Karpas-422 (cell line): ENCODE results near the gene TAS2R9. TPM values are rescaled to one million over a fixed set of nuclear protein-coding genes. Genes with fewer than 3 reads are reported as not detected.

Experiments used
- DNase-seq: peaks from one replicate; pipeline ENCODE4 v3.0.0-alpha.2; 2015
- H2AFZ ChIP-seq: fragments of 200-600 bp; sonication (generic); 2 replicates; pipeline ENCODE4 v1.6.1; 2014; ENCODE audit warnings: antibody characterized with exemption, low read length, mixed read lengths
- H3K27ac ChIP-seq: fragments of 200-600 bp; sonication (generic); 2 replicates; pipeline ENCODE4 v1.5.1; 2014; ENCODE audit warnings: mild to moderate bottlenecking, low read length, moderate library complexity
- H3K27me3 ChIP-seq: fragments of 200-600 bp; sonication (generic); 2 replicates; pipeline ENCODE4 v1.6.1; 2014; ENCODE audit warnings: low read length, mixed read lengths
- H3K36me3 ChIP-seq: fragments of 200-600 bp; sonication (generic); 2 replicates; pipeline ENCODE4 v1.6.1; 2014; ENCODE audit warnings: low read length, mixed read lengths; ENCODE audit not compliant: insufficient read depth
- H3K4me1 ChIP-seq: fragments of 200-600 bp; sonication (generic); 2 replicates; pipeline ENCODE4 v1.6.1; 2014; ENCODE audit warnings: mild to moderate bottlenecking, low read length, mixed read lengths
- H3K4me2 ChIP-seq: fragments of 200-600 bp; sonication (generic); 2 replicates; pipeline ENCODE4 v1.6.1; 2014; ENCODE audit warnings: low read length, low read depth, mild to moderate bottlenecking; ENCODE audit not compliant: poor library complexity, severe bottlenecking
- H3K4me3 ChIP-seq: fragments of 200-600 bp; sonication (generic); 2 replicates; pipeline ENCODE4 v1.5.1; 2014; ENCODE audit warnings: mild to moderate bottlenecking, antibody characterized with exemption, low read length, mixed read lengths
- H3K79me2 ChIP-seq: fragments of 200-600 bp; sonication (generic); 2 replicates; pipeline ENCODE4 v1.6.1; 2014; ENCODE audit warnings: mild to moderate bottlenecking, low read length, mixed read lengths
- H3K9ac ChIP-seq: fragments of 200-600 bp; sonication (generic); 2 replicates; pipeline ENCODE4 v1.6.0; 2014; ENCODE audit warnings: low read length
- H3K9me2 ChIP-seq: fragments of 200-600 bp; sonication (generic), shearing (Covaris generic); replicated peaks from 2 replicates; pipeline ENCODE4 v1.6.0; 2014; ENCODE audit warnings: mild to moderate bottlenecking, low read length, moderate library complexity; ENCODE audit not compliant: insufficient read depth
- H3K9me3 ChIP-seq: fragments of 300-700, 200-600 bp; sonication (generic); 2 replicates; pipeline ENCODE4 v1.6.1; 2014; ENCODE audit warnings: low read length, mixed read lengths
- H4K20me1 ChIP-seq: fragments of 200-600 bp; sonication (generic); 2 replicates; pipeline ENCODE4 v1.6.1; 2014; ENCODE audit warnings: mild to moderate bottlenecking, antibody characterized with exemption, low read length, low read depth; ENCODE audit not compliant: insufficient read depth
- total RNA-seq: library from RNA; depleted of rRNA; stranded (reverse); fragments of >200 nt; shearing (Covaris generic); gene quantifications from 2 replicates; pipeline ENCODE4 v1.2.3, GENCODE V29; 2014; ENCODE audit warnings: low replicate concordance; rRNA removed

Gene TAS2R9, protein sequence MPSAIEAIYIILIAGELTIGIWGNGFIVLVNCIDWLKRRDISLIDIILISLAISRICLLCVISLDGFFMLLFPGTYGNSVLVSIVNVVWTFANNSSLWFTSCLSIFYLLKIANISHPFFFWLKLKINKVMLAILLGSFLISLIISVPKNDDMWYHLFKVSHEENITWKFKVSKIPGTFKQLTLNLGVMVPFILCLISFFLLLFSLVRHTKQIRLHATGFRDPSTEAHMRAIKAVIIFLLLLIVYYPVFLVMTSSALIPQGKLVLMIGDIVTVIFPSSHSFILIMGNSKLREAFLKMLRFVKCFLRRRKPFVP
- total RNA-seq = 0.19 TPM in 1 of 2 replicates, not detected in the other

DNA sequence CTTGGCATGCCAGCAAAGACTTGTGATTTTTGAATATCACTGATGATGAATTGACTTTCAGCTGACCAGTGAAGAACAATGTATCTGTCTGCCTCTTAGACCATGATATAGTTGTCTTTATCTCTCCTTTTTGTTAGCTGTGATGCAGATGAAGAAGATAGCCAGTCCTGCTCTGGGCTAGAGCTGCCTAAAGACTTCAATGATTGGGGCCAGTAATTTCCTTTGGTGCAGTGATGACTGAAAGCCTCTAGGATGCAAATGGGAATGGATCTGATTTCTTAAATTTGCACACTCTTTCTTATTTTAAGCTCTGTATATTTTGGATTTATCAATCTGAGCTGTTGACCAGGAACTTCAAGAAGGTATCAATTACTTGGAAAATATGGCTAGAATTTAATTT lies at the start of gene TAS2R9:
TSS of gene TAS2R9 (minus strand) at position 101 of the 400 bp plus-strand sequence. CDS start at position 8, 93 bp downstream.
- Histone ChIP-seq H3K36me3 (no peaks in the 10 kb centered on the region), H2AFZ (no peak within 1 kb of the TSS)
- DNase-seq = no peak

GRCh38 chr12:10855807-10856206 lies 45.8 kb upstream of the TAS2R9 start:
- no peak for DNase-seq
- no peak overlapping the region for H3K27ac ChIP-seq
- no peak overlapping the region for H2AFZ ChIP-seq
- no peak overlapping the region for H3K4me3 ChIP-seq
- 0 out of 2 replicates have a peak, but pooled peaks cover 3% of the 10 kb centered on the region for H3K79me2 ChIP-seq
- H3K4me2 ChIP-seq = no peak overlapping the region
- H3K27me3 ChIP-seq = no peaks in the 10 kb centered on the region
- H4K20me1 ChIP-seq = no peaks in the 10 kb centered on the region
- H3K36me3 ChIP-seq = peaks cover 9% of the 10 kb centered on the region; the same call in 1 of the 2 replicates
- peaks cover 10% of the 10 kb centered on the region for H3K9me3 ChIP-seq
- peaks cover 13% of the 10 kb centered on the region for H3K4me1 ChIP-seq
- no peak overlapping the region for H3K9ac ChIP-seq
- no peaks in the 10 kb centered on the region for H3K9me2 ChIP-seq

More for the DNA sequence above, at the start of gene TAS2R9:
- Histone ChIP-seq H3K4me3 (no peak within 1 kb of the TSS), H3K79me2 (no peaks in the 10 kb centered on the region), H3K27ac (no peak within 1 kb of the TSS), H3K9me2 (no peaks in the 10 kb centered on the region), H3K9me3 (no peaks in the 10 kb centered on the region), H3K27me3 (no peaks in the 10 kb centered on the region), H3K4me2 (no peak within 1 kb of the TSS), H4K20me1 (no peaks in the 10 kb centered on the region), H3K9ac (no peak within 1 kb of the TSS), H3K4me1 (no peaks in the 10 kb centered on the region)

DNA sequence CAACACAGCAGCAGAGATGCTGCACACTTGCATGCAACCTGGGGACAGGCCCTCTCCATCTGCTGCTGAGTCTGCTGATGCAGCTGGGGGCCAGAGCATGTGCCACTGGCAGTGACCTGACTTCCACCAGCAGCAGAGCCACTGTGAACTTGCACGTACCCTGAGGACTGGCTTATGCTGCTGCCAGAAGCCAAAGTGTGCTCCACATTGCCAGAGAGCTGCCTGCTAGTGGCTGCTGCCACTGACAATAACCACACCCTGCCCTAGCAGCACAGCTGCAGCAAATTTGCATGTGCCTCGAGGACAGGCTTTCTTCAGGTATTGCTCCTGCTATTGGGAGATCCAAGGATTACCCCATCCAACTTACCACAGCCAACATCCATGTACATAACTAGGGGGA lies 43.8 kb upstream of the TAS2R9 start:
- H3K79me2 ChIP-seq = 0 out of 2 replicates have a peak, but pooled peaks cover 3% of the 10 kb centered on the region
- no peaks in the 10 kb centered on the region for H3K27me3 ChIP-seq
- no peak overlapping the region for H3K4me2 ChIP-seq
- H3K9me3 ChIP-seq = peaks cover 10% of the 10 kb centered on the region
- no peaks in the 10 kb centered on the region for H3K9me2 ChIP-seq
- no peaks in the 10 kb centered on the region for H4K20me1 ChIP-seq
- no peak overlapping the region for H3K4me3 ChIP-seq
- H3K9ac ChIP-seq = no peak overlapping the region
- H3K36me3 ChIP-seq = peaks cover 3% of the 10 kb centered on the region; the same call in 1 of the 2 replicates
- H2AFZ ChIP-seq = no peak overlapping the region
- no peak overlapping the region for H3K27ac ChIP-seq
- no peak for DNase-seq
- H3K4me1 ChIP-seq = peaks cover 13% of the 10 kb centered on the region

- H3K9me3 ChIP-seq = peaks cover 3% of the 10 kb centered on the region; the same call in 1 of the 2 replicates
- no peaks in the 10 kb centered on the region for H3K36me3 ChIP-seq
- no peaks in the 10 kb centered on the region for H3K27me3 ChIP-seq
- peaks cover 13% of the 10 kb centered on the region for H3K4me1 ChIP-seq
- H3K9ac ChIP-seq = no peak overlapping the region
- H3K9me2 ChIP-seq = no peaks in the 10 kb centered on the region
- no peak overlapping the region for H2AFZ ChIP-seq
- no peak overlapping the region for H3K27ac ChIP-seq
- no peaks in the 10 kb centered on the region for H4K20me1 ChIP-seq
- H3K4me3 ChIP-seq = no peak overlapping the region
- DNase-seq = no peak
- no peak overlapping the region for H3K4me2 ChIP-seq
- H3K79me2 ChIP-seq = 0 out of 2 replicates have a peak, but pooled peaks cover 3% of the 10 kb centered on the region
These were observed 41.4 kb upstream of the TAS2R9 start for GRCh38 chr12:10851243-10851858.

GRCh38 chr12:10849425-10849878 lies 39.5 kb upstream of the TAS2R9 start, which contains the start of gene PRR4:
Gene PRR4 (minus strand): TSS chr12:10849475. CDS start chr12:10849437, 38 bp downstream.
- Histone ChIP-seq H3K4me3 (no peak within 1 kb of the TSS), H3K36me3 (no peaks in the 10 kb centered on the region), H3K9ac (no peak within 1 kb of the TSS), H3K9me3 (no peaks in the 10 kb centered on the region), H3K27me3 (no peaks in the 10 kb centered on the region), H3K4me1 (peaks cover 9% of the 10 kb centered on the region), H3K79me2 (0 out of 2 replicates have a peak, but pooled peaks cover under 1% of the 10 kb centered on the region), H3K9me2 (no peaks in the 10 kb centered on the region), H4K20me1 (no peaks in the 10 kb centered on the region), H3K4me2 (no peak within 1 kb of the TSS), H3K27ac (no peak within 1 kb of the TSS), H2AFZ (no peak within 1 kb of the TSS)
- no peak for DNase-seq

GRCh38 chr12:10847744-10848143 lies 37.8 kb upstream of the TAS2R9 start:
- no peak overlapping the region for H3K4me2 ChIP-seq
- H3K79me2 ChIP-seq = no peaks in the 10 kb centered on the region
- H3K27me3 ChIP-seq = no peaks in the 10 kb centered on the region
- no peak overlapping the region for H2AFZ ChIP-seq
- no peaks in the 10 kb centered on the region for H3K9me2 ChIP-seq
- DNase-seq = no peak
- no peaks in the 10 kb centered on the region for H3K9me3 ChIP-seq
- H3K36me3 ChIP-seq = no peaks in the 10 kb centered on the region
- no peak overlapping the region for H3K9ac ChIP-seq
- H3K27ac ChIP-seq = no peak overlapping the region
- no peak overlapping the region for H3K4me3 ChIP-seq
- H3K4me1 ChIP-seq = no peaks in the 10 kb centered on the region
- H4K20me1 ChIP-seq = no peaks in the 10 kb centered on the region

GRCh38 chr12:10842862-10843261 lies 32.9 kb upstream of the TAS2R9 start:
- Histone ChIP-seq H3K36me3 (no peaks in the 10 kb centered on the region), H3K27me3 (no peaks in the 10 kb centered on the region), H3K4me3 (no peak overlapping the region), H2AFZ (no peak overlapping the region), H3K9me2 (no peaks in the 10 kb centered on the region), H3K79me2 (no peaks in the 10 kb centered on the region), H4K20me1 (no peaks in the 10 kb centered on the region), H3K27ac (no peak overlapping the region), H3K9ac (no peak overlapping the region), H3K4me2 (no peak overlapping the region), H3K9me3 (no peaks in the 10 kb centered on the region), H3K4me1 (no peaks in the 10 kb centered on the region)
- DNase-seq = no peak

- Histone ChIP-seq H3K4me3 (no peak overlapping the region), H4K20me1 (no peaks in the 10 kb centered on the region), H3K9ac (no peak overlapping the region), H3K9me2 (no peaks in the 10 kb centered on the region), H3K9me3 (no peaks in the 10 kb centered on the region), H3K4me1 (no peaks in the 10 kb centered on the region), H3K27ac (no peak overlapping the region), H3K79me2 (no peaks in the 10 kb centered on the region), H3K36me3 (no peaks in the 10 kb centered on the region), H2AFZ (no peak overlapping the region), H3K27me3 (no peaks in the 10 kb centered on the region), H3K4me2 (no peak overlapping the region)
- no peak for DNase-seq
These were observed 28.5 kb upstream of the TAS2R9 start for GRCh38 chr12:10838461-10838860.
